Cardiac muscle cell (in vitro differentiated cells and primary cell): ENCODE results near the gene ISCA2. TPM values are rescaled to one million over a fixed set of nuclear protein-coding genes. Genes with fewer than 3 reads are reported as not detected.

ENCODE experiments used
- DNase-seq, 2 donors: peaks; one replicate each; pipeline versions ENCODE4 v3.0.0 to v3.0.0-alpha.2; 2010 to 2017; ENCODE audit warnings: low read depth in 1 of 2, low spot score in 1 of 2
- H3K27ac ChIP-seq: fragments of 200-600 bp; sonication (generic); 2 replicates; pipeline ENCODE4 v1.5.1; 2016
- H3K27me3 ChIP-seq: fragments of 200-600 bp; sonication (generic); 2 replicates; pipeline ENCODE4 v1.6.0; 2016; ENCODE audit warnings: control low read depth
- H3K36me3 ChIP-seq: fragments of 200-600 bp; sonication (generic); 2 replicates; pipeline ENCODE4 v1.5.1; 2016; ENCODE audit warnings: control low read depth
- H3K4me1 ChIP-seq: fragments of 200-600 bp; sonication (generic); 2 replicates; pipeline ENCODE4 v1.8.1; 2017; ENCODE audit warnings: low read depth, mild to moderate bottlenecking, mixed run types
- H3K4me3 ChIP-seq: fragments of 200-600 bp; sonication (generic); 2 replicates; pipeline ENCODE4 v1.5.1; 2016; ENCODE audit warnings: mild to moderate bottlenecking
- H3K9me3 ChIP-seq: fragments of 200-600 bp; sonication (generic); 2 replicates; pipeline ENCODE4 v1.5.1; 2017; ENCODE audit warnings: low read depth, mild to moderate bottlenecking, control low read depth
- CTCF ChIP-seq: IDR thresholded peaks from 2 replicates; pipeline ENCODE4 v1.5.1; 2012; ENCODE audit warnings: low read depth, mild to moderate bottlenecking, low read length
- polyA plus RNA-seq: library from polyadenylated mRNA; unstranded; fragments of >200 nt; fragmentation: Nextera tagmentation; extraction: Ambion mirVana; gene quantifications from 2 replicates; pipeline ENCODE4 v1.2.1, GENCODE V29; 2016
- total RNA-seq: library from RNA; depleted of rRNA; stranded (reverse); fragments of >200 nt; gene quantifications from 2 replicates; pipeline ENCODE4 v1.2.3, GENCODE V29; 2016

The ISCA2 gene
- total and polyA plus RNA-seq, 2 experiments from 2014 or later: 26.5 to 141 TPM

DNA sequence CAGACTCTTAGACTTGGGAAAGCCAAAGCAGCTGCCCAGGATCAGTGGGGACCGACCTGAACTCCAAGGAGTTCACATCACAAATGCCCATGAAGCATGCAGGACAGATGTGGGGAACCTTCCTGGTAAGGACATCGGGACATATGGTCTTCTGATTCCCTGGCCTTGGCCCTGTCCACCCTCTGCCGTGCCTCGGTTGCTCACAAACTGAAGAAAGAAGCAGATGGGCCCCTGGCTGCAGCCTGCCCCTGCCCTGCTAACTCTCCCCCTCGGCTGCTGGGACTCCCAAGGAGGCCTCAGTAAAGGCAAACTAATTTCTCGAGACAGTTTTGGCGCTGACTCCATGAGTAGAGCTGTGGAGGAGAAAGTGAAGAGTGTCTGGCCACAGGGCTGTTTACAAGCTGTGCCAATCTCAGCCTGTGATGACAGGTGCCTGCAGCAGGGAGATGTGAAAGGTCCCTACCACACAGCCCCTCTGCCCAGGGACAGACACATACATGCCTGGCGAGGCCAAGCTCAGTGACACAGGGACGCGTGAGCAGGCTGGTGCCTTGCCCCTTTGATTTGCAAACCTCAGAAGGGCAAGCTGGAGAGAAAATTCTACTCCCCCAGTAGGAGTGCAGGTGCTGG is 48.6 kb downstream of the ISCA2 start:
- DNase-seq: no peak
- Histone ChIP-seq H3K27me3 (no peaks in the 10 kb centered on the region), H3K27ac (no peak overlapping the region), H3K4me3 (no peak overlapping the region), H3K36me3 (no peaks in the 10 kb centered on the region), H3K9me3 (no peaks in the 10 kb centered on the region), H3K4me1 (no peaks in the 10 kb centered on the region)
- TF ChIP-seq CTCF: no peak

DNA sequence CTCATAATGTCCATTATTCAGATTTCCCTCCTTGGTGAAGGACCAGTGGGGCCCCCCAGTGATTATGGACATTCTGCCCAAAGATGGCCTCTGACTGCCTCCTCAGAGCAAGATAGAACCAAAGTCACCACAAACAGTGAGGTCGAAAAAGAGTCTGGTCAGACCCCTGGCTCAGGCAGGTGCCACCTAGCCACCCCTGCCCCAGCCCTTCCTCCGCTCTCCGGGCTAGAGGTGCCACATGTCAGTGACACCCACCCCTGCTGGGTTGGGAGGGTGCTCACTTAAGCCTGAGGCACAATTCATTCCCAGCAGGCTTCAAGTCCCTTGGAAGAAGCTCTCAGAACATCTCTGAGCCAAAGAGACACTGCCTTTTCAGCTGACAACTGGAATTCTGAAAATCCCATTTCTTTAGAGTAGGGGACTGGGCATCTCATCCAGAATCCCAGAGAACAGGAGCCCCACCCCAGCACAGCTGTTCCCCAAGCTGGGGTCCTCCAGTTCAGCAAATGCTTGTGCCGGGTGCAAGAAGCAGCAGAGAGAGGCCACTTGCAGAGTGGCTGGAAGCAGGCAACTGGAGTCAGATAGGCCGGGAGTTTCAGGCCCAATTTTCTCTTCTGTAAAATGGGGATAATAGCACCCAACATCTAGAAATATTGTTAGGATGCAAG is 50.3 kb downstream of the ISCA2 start:
- Histone ChIP-seq H3K36me3 (no peaks in the 10 kb centered on the region), H3K4me3 (no peak overlapping the region), H3K9me3 (no peaks in the 10 kb centered on the region), H3K27ac (no peak overlapping the region), H3K27me3 (no peaks in the 10 kb centered on the region), H3K4me1 (no peaks in the 10 kb centered on the region)
- DNase-seq: no peak
- no peak for TF ChIP-seq CTCF

GRCh38 chr14:74545386-74545785 is 51.8 kb downstream of the ISCA2 start:
- no peaks in the 10 kb centered on the region for H3K36me3 ChIP-seq
- no peak overlapping the region for H3K4me3 ChIP-seq
- H3K27ac ChIP-seq: no peak overlapping the region
- DNase-seq: no peak
- TF ChIP-seq CTCF: no peak
- no peaks in the 10 kb centered on the region for H3K9me3 ChIP-seq
- H3K27me3 ChIP-seq: no peaks in the 10 kb centered on the region
- H3K4me1 ChIP-seq: no peaks in the 10 kb centered on the region

GRCh38 chr14:74546416-74546815 is 52.9 kb downstream of the ISCA2 start:
- Histone ChIP-seq H3K9me3 (no peaks in the 10 kb centered on the region), H3K36me3 (no peaks in the 10 kb centered on the region), H3K27ac (no peak overlapping the region), H3K27me3 (no peaks in the 10 kb centered on the region), H3K4me3 (no peak overlapping the region), H3K4me1 (no peaks in the 10 kb centered on the region)
- DNase-seq: no peak
- TF ChIP-seq CTCF: no peak

Other genes with a start within 250 kb of the ISCA2 start
- gene ABCD4, start 190.8 kb upstream of the ISCA2 start, total RNA-seq: 62.6 and 98.7 TPM in 2 replicates
- 121 and 125 TPM in 2 replicates for gene ABCD4, start 190.8 kb upstream of the ISCA2 start, polyA plus RNA-seq
- gene VRTN, start 145.3 kb upstream of the ISCA2 start, total RNA-seq: 0.39 and 2.7 TPM in 2 replicates
- 1.3 and 3.0 TPM in 2 replicates for gene VRTN, start 145.3 kb upstream of the ISCA2 start, polyA plus RNA-seq
- gene SYNDIG1L, start 67.6 kb upstream of the ISCA2 start, total RNA-seq: 0.11 and 0.39 TPM in 2 replicates
- 0.52 TPM in 1 of 2 replicates, not detected in the other for gene SYNDIG1L, start 67.6 kb upstream of the ISCA2 start, polyA plus RNA-seq
- gene NPC2, start 460 bp upstream of the ISCA2 start, total RNA-seq: 310 and 437 TPM in 2 replicates
- 243 and 256 TPM in 2 replicates for gene NPC2, start 460 bp upstream of the ISCA2 start, polyA plus RNA-seq
- gene LTBP2, start 118.5 kb downstream of the ISCA2 start, total RNA-seq: 4.4 and 5.4 TPM in 2 replicates
- gene LTBP2, start 118.5 kb downstream of the ISCA2 start, polyA plus RNA-seq: 1.5 and 2.0 TPM in 2 replicates
- 14.9 and 28.9 TPM in 2 replicates for gene AREL1, start 219.3 kb downstream of the ISCA2 start, total RNA-seq
- 12.9 and 19.2 TPM in 2 replicates for gene AREL1, start 219.3 kb downstream of the ISCA2 start, polyA plus RNA-seq
- 21.9 and 23.9 TPM in 2 replicates for gene FCF1, start 219.4 kb downstream of the ISCA2 start, total RNA-seq
- gene FCF1, start 219.4 kb downstream of the ISCA2 start, polyA plus RNA-seq: 15.9 and 18.1 TPM in 2 replicates